GM19035 (cell line): ENCODE results near the gene ADGRD1.

Experiments
- ATAC-seq: cut with Tn5 transposase; IDR thresholded peaks from one replicate; pipeline ENCODE4 v1.9.1; 2021; ENCODE audit not compliant: unreplicated experiment

ADGRD1 gene

DNA sequence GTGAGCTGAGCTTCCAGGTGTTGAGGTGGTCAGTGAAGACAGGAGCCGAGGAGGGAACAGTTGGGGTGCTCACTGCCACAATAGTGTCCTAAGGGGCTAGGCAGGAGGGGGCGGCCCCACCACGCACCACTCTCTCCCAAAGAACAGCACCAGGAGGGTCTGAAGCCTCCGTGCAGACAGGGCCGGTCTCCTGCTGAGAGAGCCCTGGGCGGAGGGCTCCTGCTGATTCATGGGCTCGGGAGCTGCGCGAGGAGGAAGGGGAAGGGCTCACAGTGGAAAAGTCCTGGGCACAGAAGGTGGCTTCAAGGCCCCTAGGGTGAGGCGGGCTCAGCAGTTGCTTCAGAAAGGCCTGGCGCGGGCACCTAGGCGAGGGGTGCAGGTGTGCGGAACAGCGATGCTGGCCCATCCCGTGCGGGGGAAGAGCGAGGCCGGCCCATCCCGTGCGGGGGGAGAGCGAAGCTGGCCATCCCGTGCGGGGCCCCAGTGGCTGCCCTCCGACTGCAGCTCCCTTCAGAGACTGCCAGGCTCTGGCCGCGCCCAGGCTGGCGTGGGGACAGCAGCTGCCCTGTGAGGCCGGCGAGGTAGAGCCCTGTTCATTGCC is 176.7 kb downstream of the ADGRD1 start:
- no peak for ATAC-seq

GRCh38 chr12:131131077-131131807 is 177.5 kb downstream of the ADGRD1 start:
- no peak for ATAC-seq

DNA sequence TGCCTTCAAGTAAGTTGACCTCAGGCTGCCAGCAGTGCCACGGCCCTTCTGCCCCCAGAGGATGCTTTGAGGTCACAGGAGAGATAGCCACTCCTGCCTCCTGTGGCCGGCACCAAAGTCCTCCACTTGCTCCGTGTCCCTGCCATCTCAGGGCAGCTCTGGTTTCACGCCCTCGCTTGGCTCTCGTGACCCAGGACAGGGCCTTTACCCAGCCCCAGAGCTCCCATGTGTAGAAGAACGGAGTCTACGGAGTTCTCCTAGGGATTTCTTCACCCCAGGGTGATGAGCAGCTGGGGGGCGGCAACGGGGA is 178.1 kb downstream of the ADGRD1 start:
- ATAC-seq: no peak

DNA sequence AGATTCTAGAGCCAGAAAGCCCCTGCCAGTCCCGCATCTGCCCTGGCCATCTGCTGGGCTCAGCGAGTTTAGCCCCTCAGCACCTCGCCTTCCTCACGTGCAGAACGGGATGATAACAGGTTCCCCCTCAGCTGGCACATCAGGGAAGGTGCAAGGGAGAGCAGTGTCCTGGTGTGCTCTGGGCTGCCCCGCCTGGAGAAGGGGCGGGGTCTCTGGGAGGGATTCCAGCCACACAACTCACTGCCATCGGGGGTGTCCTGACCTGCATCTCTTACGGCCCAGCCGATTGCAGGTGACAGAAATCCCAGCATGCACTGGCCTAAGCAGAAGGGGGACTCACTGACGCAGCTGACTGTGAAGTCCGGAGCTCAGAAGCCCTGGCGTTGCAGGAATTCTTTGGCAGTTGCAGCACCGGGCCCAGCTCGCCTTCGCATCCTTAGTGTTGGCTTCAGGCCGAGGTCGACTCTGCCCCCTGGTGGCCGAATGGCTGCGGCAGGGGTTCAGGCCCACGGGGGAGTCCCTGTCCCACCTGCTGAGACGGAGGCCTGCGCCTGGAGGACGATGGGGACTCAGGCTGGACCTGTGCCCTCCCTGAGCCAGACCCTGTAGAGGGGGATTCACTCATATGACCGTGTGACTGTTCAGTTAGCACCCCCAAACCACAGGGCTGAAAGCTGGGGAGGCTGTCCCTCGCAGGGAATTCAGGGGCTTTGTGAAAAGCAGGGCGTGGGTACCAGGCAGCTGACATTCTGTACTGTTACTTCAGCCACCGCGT is 178.6 kb downstream of the ADGRD1 start:
- ATAC-seq: no peak

DNA sequence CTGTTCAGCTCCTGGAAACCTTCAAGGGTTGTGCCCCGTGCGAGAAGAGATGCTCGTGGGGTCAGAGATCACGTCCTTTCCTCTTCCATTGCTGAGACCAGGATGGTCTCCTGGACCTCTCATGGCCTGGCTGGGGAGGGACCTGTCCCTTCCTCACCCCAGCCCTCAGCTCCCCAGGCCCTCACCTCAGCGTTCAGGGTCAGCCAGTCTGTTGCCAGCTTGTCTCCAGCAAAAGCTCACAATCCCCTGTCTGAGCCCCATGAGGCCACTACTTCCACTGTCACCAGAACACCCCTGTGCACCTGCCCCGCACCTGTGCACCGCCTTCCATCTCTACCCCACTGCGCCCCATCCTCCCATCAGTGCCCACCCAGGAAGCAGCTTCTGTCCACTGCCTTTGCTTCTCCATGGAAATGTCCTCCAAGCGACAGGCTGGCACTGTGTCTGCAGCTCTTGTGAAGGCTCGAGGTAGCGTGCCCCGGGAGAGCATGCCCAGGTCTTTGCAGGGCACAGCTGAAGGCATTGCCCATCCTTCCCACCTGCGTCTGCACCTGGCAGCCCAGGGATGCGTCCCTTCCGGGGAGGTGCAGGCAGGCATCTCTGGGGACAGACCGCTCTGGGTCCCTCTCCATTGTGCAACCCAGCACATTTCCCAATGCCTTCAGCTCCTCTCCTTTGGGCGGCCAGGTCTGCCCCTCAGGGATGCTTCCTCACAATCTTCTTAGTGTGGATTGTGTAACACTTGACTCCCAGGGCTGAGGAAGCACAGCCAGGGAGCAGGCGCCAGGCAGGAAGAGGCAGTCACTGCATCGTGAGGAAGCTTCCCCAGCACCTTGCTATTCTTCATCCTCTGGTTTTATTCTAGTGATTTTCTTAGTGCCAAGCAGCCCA is 179.6 kb downstream of the ADGRD1 start:
- no peak for ATAC-seq

- no peak for ATAC-seq
Measured at GRCh38 chr12:131133994-131134393, 180.3 kb downstream of the ADGRD1 start.

GRCh38 chr12:131134523-131135310 is 181.0 kb downstream of the ADGRD1 start:
- ATAC-seq: no peak

- ATAC-seq: no peak
Measured at GRCh38 chr12:131135311-131135785, 181.6 kb downstream of the ADGRD1 start.

GRCh38 chr12:131135786-131136538 is 182.3 kb downstream of the ADGRD1 start:
- no peak for ATAC-seq

- ATAC-seq: no peak
Measured at GRCh38 chr12:131136539-131136872, 182.8 kb downstream of the ADGRD1 start.

DNA sequence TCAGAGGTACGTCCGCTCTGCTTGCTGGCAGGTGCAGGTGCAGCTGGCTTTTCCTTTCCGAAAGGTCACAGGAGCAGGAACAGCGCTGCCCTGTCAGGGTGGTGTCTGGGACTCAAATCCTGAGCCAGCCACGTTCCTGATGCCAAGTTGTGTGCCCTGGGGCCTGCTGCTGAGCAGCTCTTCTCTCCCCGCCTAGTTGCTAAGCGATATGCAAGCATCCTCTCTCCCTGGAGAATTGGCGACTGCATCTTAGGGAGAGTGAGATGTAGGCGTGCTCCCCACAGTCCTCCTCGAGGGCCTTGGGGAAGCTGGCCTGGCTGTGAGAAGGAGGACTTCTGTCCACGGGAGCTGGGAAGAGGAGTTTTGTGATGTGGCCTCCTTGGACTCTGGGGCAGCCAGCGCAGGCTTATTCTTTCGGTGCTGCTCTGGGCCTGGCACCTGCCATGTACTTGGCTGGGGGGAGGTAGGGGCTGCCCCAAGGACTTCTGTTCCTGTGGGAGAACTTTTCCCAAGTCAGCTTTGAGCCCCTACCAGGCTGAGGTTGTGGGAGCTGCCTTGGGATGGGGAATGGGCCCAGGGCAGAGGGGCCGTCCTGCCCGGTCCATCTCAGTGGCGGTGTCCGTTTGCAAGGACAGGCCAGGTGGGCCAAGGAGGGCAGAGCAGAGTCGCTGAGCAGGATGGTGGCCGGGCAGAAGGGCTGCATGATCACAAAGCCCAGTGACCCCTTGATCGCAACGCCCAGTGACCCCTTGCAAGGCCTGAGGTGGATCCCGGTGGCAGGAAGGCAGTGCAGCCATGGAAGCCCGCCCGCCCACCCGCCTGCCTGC is 183.5 kb downstream of the ADGRD1 start:
- no peak for ATAC-seq

DNA sequence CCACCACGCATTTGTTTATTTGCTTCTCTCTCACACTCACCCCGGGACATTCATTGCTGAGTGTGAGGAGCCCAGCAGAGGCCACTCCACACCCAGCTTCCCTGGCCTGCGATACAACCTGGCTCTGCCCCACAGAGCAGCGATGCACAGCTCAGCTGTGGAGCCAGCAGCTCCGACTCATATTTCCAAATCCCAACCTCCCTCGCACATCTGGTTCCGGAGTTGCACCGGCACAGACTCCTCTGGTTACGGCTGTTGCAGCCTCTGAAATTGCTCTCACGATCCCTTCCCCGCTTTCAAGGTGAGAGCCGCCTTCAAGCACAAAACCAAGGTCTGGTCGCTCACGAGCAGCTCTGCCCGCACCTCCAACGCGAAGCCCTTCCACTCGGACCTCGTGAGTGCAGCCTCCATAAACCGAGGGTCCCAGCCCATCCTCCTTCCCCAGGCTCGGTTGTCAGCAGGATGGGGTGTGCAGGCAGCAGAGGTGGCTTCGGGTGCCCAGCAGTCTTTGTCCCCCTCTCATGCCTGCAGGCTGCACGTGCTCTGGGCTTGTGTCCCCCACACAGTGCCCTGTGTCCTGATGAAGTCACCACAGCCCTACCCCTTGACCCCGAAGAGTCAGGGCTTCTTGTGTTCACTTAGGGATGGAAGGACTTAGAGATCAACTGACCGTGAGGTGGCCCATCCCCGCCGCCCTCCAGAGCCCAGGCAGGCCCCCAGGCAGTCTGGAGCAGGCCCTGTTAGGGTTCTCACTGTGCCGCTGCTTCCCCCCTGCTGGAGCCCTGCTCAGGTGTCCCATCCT is 184.3 kb downstream of the ADGRD1 start:
- no peak for ATAC-seq

GRCh38 chr12:131138638-131139362 is 185.1 kb downstream of the ADGRD1 start:
- ATAC-seq: no peak

DNA sequence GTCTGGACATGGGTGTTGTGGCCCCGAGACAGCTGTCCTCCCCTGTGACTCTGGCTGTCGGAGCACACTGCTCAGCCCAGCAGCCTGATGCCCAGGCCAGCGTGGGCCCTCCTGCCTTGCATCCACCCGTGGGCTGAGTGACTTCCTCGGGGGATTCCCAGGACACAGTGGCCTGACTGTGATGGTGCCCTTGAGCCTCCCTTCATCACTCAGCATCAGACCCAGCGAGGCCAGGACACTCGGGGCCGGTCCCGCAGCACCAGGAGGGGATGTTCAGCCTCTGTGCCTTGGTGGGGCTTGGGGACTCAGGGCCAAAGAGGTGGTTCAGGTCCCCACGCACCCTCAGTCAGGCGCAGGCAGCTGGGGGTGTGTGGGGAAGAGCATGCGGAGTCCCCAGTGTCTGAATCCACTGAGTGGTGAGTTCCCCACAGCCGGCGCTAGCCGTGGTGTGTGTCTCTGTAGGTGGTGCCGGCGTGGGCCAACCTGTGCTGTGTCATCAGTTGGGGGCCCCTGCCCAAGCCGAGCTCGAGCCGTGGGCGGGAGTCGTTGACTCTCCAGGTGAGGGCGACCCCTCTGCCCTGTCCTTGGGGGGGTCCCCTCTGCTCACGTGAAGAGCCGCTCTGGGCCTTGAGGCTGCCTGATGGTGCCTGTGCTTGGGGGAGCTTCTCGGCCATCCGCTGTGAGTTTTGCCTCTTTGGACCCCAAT is 185.8 kb downstream of the ADGRD1 start:
- ATAC-seq: no peak

DNA sequence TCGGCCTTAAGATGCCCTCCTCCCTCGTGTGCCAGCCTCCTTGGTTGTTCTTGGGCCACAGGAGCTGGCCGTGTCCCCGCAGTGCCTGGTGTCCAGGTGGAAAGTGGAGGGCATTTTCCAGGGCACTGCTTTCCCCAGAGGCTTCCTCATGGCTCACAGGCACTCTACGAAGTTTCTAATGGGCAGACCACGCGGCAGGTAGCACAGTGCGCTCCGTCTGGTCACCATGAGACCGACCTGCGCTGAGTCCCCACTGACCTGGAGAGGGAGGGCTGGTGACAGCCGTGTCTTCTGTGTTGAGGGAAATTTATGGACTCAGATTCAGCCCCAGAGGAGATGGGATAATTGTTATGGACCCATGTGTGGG is 186.3 kb downstream of the ADGRD1 start:
- no peak for ATAC-seq

GRCh38 chr12:131140697-131141096 is 187.0 kb downstream of the ADGRD1 start:
- no peak for ATAC-seq

DNA sequence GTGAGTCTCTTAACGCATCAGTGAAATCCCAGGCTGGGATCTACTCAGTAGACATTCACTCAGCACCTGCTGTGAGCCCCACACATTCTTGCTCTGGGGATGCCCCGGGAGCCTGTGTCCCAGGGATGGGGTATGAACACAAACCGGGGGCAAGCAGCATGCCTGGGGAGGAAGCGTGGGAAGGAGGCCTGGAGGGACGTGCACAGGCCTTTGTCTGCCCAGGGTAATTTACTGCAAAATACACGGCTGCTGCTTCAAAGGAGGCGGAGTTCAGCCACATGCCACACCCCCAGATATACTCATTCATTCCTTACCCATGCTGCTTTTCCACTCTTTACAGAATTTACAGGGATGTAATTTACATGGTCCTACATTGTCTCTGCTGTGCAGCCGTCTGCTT is 187.8 kb downstream of the ADGRD1 start:
- ATAC-seq: no peak
